Stimulated activated CD4-positive, alpha-beta T cell treated with anti-CD3 and anti-CD28 coated beads, TNF-alpha, amount 100 ng/mL, for 4 hours (primary cell): ENCODE data around the gene TRAPPC5.

Experiments
- DNase-seq, 3 experiments: peaks; one replicate each; pipeline ENCODE4 v3.0.0-alpha.2; 2020; ENCODE audit warnings: low read depth in 3 of 3

Gene TRAPPC5

GRCh38 chr19:7676376-7676775 is 4.3 kb upstream of the TRAPPC5 start:
- no peak for DNase-seq

- no peak for DNase-seq
These were observed 3.8 kb upstream of the TRAPPC5 start, which contains the start of gene MCEMP1 for GRCh38 chr19:7676854-7677253. Gene MCEMP1 (plus strand): TSS chr19:7677090. CDS start chr19:7677121, 31 bp downstream.

GRCh38 chr19:7677669-7678311 is 2.8 kb upstream of the TRAPPC5 start:
- no peak for DNase-seq

GRCh38 chr19:7678971-7679751 is 1.5 kb upstream of the TRAPPC5 start:
- peak in 2 of 3 experiments; percentile 56 to 64 for DNase-seq

- DNase-seq = no peak
These were observed 645 bp upstream of the TRAPPC5 start for GRCh38 chr19:7679771-7680605.

GRCh38 chr19:7681340-7682174 is 924 bp downstream of the TRAPPC5 start:
- DNase-seq = peak; percentile 56 to 80 (median 68)

GRCh38 chr19:7682175-7682855 is 1.7 kb downstream of the TRAPPC5 start:
- DNase-seq = no peak

- no peak for DNase-seq
These were observed 5.2 kb downstream of the TRAPPC5 start for GRCh38 chr19:7685546-7686445.

GRCh38 chr19:7687177-7687576 is 6.5 kb downstream of the TRAPPC5 start:
- no peak for DNase-seq

GRCh38 chr19:7689165-7689564 is 8.5 kb downstream of the TRAPPC5 start:
- no peak for DNase-seq

- DNase-seq = no peak
These were observed 10.2 kb downstream of the TRAPPC5 start for GRCh38 chr19:7690779-7691258.

- no peak for DNase-seq
These were observed 10.9 kb downstream of the TRAPPC5 start for GRCh38 chr19:7691497-7691896.

GRCh38 chr19:7692417-7693088 is 11.9 kb downstream of the TRAPPC5 start:
- no peak for DNase-seq

- DNase-seq = no peak
These were observed 13.9 kb downstream of the TRAPPC5 start for GRCh38 chr19:7694499-7694898.

- DNase-seq = no peak
These were observed 17.2 kb downstream of the TRAPPC5 start for GRCh38 chr19:7697721-7698287.

- no peak for DNase-seq
These were observed 17.9 kb downstream of the TRAPPC5 start for GRCh38 chr19:7698583-7698982.

GRCh38 chr19:7699003-7699402 is 18.4 kb downstream of the TRAPPC5 start:
- no peak for DNase-seq
